HG03442 (cell line): ENCODE results near the gene FBXO45.
"Not testable (repeated sequence)": the region's sequence is repeated elsewhere in the genome, so short reads cannot be mapped to it uniquely, and the experiment has no call there.

Experiments used
- ATAC-seq: cut with Tn5 transposase; IDR thresholded peaks from one replicate; pipeline ENCODE4 v1.9.1; 2021; ENCODE audit warnings: mild to moderate bottlenecking, moderate library complexity; ENCODE audit not compliant: unreplicated experiment

FBXO45 gene, protein sequence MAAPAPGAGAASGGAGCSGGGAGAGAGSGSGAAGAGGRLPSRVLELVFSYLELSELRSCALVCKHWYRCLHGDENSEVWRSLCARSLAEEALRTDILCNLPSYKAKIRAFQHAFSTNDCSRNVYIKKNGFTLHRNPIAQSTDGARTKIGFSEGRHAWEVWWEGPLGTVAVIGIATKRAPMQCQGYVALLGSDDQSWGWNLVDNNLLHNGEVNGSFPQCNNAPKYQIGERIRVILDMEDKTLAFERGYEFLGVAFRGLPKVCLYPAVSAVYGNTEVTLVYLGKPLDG

GRCh38 chr3:196568246-196569002, at the start of gene FBXO45, which contains the start of gene WDR53:
Gene FBXO45 (plus strand): TSS chr3:196568660. CDS start chr3:196568985, 325 bp downstream.
Gene WDR53 (minus strand): TSS chr3:196568554. CDS start chr3:196561475, 7,079 bp downstream.
- ATAC-seq, result peak; percentile 87

- ATAC-seq, result no peak
Observed at GRCh38 chr3:196518966-196519717, 49.3 kb upstream of the FBXO45 start.

DNA sequence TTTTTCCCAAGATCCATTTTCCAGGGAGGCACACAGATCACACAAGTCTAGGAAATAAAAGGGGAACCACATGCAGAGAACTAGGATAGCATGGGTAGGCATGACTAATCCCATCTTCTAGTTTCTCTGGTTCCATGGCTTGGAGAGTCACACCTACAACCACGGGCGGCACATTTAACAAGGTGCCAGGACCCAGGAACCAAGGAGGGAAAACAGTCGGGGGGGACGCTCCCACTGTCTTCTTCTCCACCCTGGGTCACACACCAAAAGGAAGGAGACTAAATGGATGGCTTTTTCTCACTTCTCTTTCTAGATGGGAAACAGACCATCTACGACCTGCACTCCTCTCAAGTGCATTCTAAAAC, 48.8 kb upstream of the FBXO45 start:
- ATAC-seq, result no peak

- ATAC-seq, result not testable (repeated sequence)
Observed at GRCh38 chr3:196521291-196521690, 47.2 kb upstream of the FBXO45 start.

GRCh38 chr3:196523841-196524240, 44.6 kb upstream of the FBXO45 start:
- no peak for ATAC-seq

- no peak for ATAC-seq
Observed at GRCh38 chr3:196524527-196524926, 43.9 kb upstream of the FBXO45 start.

GRCh38 chr3:196525141-196525540, 43.3 kb upstream of the FBXO45 start:
- ATAC-seq, result no peak

DNA sequence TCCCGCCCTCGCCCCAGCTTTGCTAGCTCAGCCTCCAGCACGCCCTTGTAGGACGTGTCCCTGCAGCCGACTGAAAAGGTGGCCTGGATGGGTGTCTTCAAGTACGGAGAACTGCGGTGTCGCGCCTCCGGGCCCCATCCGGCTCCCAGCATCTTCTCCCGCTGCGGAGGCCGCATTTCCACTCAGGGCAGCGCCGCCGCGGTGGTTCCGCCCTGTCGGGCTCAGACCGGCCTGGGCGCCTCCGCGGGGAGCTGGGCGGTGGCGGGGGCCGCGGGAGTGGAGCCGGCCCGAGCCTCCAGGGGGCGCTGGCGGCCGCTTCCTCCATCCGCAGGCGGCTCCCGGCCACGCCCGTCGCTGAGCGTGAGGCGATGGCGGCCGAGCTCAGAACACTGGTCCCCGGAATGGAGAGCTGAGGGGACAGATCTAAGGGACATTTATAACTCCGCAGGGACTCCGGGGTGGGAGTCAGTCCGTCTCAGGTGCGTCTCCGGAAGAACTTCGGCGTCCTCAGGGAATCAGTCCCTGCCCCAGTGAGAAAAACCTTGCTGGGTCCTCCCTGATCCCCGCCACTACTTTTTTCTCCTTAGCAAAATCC, 39.7 kb upstream of the FBXO45 start:
- peak; percentile 68 for ATAC-seq

DNA sequence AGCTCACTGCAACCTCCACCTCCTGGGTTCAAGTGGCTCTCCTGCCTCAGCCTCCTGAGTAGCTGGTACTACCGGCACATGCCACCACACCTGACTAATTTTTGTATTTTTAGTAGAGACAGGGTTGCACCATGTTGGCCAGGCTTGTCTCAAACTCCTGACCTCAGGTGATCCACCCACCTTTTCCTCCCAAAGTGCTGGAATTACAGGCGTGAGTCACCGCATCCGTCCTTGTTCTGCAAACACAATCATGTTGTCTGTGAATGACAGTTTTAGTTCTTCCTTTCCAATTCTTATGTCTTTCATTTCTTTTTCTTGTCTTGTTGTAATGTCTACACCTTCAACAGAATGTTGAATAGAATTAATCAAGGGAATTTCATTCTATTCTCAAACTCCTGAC, 37.0 kb upstream of the FBXO45 start:
- no peak for ATAC-seq

DNA sequence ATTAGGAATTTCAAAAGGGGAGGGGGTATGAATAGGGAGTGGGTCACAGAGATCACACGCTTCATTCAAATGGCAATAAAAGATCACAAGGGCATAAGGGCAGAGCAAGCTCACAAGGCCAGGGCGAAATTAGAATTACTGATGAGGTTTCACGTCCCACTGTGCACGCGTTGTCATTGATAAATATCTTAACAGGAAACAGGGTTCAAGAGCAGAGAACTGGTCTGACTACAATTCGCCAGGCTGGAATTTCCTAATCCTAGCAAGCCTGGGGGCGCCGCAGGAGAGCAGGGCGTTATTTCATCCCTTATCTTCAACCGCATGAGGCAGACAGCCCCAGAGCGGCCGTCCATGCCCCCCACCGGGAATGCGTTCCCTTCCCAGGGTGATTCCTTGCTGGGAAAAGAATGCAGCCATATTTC, 35.2 kb upstream of the FBXO45 start:
- ATAC-seq, result no peak

DNA sequence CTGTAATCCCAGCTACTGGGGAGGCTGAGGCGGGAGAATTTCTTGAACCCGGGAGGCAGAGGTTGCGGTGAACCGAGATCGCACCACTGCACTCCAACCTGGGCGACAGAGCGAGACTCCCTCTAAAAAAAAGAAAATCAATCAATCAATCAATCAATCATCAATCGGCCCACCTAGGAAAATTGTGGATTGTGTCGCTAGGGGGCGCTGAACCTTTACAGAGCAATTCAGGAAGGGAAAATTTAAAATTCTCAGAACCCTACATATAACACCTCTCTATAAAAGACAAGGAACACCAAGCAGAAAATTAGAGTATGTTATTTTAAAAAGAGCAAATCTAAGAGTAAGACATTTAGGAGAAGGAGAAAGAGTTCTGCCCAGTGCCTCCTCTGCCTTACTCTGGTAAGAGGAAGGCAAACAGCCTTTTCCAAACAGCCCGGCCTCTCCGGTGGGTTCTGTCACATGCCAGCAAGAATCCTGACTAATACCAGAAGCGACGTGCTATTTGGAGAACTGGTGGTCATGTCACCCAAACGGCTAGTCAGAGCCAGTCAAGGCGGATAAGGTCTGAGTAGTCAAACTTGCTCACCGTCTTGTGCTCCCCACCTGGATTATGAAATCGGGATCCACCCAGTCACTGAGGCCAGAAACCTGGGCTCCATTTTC, 31.0 kb upstream of the FBXO45 start:
- no peak for ATAC-seq

- no peak for ATAC-seq
Observed at GRCh38 chr3:196541684-196542445, 26.6 kb upstream of the FBXO45 start.

GRCh38 chr3:196544491-196544992, 23.9 kb upstream of the FBXO45 start:
- no peak for ATAC-seq

GRCh38 chr3:196546537-196546936, 21.9 kb upstream of the FBXO45 start:
- no peak for ATAC-seq

DNA sequence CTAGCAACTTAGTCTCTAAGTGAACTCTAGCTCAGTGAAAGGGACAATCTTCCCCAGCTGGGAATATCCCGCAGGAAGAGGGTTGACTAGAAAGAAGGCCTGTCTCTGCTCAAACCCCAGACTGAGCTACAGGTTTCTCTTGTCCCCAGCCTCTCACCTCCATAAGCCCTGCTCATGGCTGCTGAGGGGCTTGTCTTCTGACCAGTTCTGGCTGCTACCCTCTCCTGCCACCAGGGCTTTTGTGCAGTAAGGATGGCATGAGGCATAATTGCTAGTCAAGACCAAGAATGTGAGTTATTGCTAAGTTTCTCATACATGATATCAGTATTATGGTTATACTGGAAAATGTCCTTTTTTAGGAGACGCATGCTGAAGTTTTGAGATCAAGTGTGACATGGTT, 21.4 kb upstream of the FBXO45 start:
- ATAC-seq, result no peak

GRCh38 chr3:196549312-196549711, 19.1 kb upstream of the FBXO45 start:
- not testable (repeated sequence) for ATAC-seq

DNA sequence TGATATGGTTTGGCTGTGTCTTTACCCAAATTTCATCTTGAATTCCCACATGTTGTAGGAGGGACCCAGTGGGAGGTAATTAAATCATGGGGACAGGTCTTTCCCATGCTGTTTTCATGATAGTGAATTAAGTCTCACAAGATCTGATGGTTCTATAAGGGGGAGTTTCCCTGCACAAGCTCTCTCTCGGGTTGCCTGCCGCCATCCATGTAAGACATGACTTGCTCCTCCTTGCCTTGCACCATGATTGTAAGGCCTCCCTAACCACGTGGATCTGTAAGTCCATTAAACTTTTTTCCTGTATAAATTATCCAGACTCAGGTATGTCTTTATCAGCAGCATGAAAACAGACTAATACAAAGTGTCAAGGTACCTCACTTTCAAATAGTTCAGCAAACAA, 18.3 kb upstream of the FBXO45 start:
- not testable (repeated sequence) for ATAC-seq

DNA sequence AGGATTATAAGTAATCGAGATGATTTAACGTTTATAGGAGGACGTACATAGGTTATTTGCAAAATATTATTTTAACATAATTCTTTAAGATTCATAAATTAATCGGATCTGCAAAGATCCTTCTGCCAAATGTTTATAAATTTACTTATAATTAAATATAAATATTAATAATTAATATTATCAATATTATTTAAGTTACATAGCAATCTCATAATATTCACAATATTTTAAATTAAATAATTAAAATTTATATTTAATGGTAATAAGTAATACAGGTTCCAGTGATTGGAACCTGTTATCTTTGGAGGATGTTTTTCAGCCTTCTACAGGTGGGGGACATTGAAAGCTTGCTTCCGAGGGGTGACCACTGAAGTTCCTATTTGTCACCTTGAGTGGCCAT, 16.2 kb upstream of the FBXO45 start:
- ATAC-seq, result no peak

DNA sequence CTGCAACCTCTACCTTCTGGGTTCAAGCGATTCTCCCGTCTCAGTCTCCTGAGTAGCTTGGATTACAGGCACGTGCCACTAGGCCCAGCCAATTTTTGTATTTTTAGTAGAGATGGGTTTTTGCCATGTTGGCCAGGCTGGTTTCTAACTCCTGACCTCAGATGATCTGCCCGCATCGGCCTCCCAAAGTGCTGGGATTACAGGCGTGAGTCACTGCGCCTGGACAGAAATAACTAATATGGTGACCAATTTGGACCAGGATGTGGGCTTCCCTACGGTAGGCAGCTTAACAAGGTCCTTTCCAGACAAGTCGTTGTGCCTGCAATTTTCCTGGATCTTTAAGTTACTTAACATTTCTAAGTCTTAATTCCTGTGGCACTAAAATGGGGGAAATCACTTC, 14.9 kb upstream of the FBXO45 start:
- no peak for ATAC-seq

DNA sequence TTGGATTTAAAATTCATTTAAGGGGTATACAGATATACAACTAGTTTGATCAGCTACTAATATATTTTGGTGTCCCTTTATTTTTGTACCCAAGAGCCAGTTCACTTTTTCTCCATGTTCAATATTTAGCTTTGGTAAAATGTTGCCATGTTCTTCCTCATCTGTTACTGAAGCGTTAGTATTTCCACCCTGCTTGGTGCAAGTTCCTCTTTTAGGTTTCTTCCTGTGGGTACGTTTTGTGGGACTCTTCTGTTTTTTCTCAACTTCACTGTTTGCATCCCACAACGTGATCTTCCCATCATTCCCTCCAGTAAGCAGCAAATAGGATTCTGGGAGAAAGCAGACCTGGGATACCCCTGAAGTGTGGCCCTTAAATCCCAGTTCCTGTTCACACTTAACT, 14.3 kb upstream of the FBXO45 start:
- no peak for ATAC-seq
